Keratinocyte (primary cell): ENCODE results near the gene IL21R.

Source experiments
- EZH2 ChIP-seq: IDR thresholded peaks from one replicate; pipeline ENCODE4 v1.6.1; 2012; ENCODE audit warnings: inconsistent platforms, mild to moderate bottlenecking, low read length, moderate library complexity
- TF ChIP-seq, protein P1 (sequence below), 3 experiments: IDR thresholded peaks in 1 of 3; conservative IDR thresholded peaks in 1 of 3; optimal IDR thresholded peaks in 1 of 3; 2 replicates in 2 of 3; 3 replicates in 1 of 3; pipeline versions ENCODE3 to v1.5.1; 2011; ENCODE audit warnings: low read length in 3 of 3, mild to moderate bottlenecking in 3 of 3, moderate library complexity in 2 of 3, control low read depth in 1 of 3, inconsistent platforms in 1 of 3; ENCODE audit not compliant: insufficient read depth in 2 of 3; ENCODE audit errors: extremely low read depth in 1 of 3

DNA sequence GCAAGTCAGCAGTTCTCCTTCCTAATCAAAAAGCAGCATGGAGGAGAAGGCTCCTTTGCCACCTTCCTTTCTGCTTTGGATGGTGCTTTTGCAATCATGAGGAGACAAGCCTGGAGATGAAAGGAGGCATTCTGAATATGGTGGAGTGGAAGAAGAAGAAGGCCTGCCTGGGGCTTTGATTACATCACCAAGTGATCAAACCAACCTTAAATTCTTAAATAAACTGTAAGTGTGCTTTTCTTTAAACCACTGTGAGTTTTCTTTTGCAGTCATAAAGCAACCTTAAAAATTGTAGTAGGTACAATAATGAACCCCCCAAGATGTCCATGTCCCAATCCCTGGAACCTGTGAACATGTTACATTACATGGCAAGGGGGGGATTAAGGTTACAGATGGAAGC, 31.7 kb upstream of the IL21R start:
- TF ChIP-seq, protein P1, sequence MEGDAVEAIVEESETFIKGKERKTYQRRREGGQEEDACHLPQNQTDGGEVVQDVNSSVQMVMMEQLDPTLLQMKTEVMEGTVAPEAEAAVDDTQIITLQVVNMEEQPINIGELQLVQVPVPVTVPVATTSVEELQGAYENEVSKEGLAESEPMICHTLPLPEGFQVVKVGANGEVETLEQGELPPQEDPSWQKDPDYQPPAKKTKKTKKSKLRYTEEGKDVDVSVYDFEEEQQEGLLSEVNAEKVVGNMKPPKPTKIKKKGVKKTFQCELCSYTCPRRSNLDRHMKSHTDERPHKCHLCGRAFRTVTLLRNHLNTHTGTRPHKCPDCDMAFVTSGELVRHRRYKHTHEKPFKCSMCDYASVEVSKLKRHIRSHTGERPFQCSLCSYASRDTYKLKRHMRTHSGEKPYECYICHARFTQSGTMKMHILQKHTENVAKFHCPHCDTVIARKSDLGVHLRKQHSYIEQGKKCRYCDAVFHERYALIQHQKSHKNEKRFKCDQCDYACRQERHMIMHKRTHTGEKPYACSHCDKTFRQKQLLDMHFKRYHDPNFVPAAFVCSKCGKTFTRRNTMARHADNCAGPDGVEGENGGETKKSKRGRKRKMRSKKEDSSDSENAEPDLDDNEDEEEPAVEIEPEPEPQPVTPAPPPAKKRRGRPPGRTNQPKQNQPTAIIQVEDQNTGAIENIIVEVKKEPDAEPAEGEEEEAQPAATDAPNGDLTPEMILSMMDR (optimal IDR thresholded peaks at IDR 0.05 in 1 of 3, IDR thresholded peaks at IDR 0.05 in 1 of 3, conservative IDR thresholded peaks at IDR 0.05 in 1 of 3; ENCODE audit: extremely low read depth in 1 of 3, insufficient read depth in 2 of 3, low read length in 3 of 3), result no peak
- no peak for TF ChIP-seq EZH2
